Stomach (tissue), 9 donors: Measurements from ENCODE around the gene ACYP2. TPM values are rescaled to one million over a fixed set of nuclear protein-coding genes. Genes with fewer than 3 reads are reported as not detected.

ENCODE experiments used
- DNase-seq, 2 donors: peaks; one replicate each; pipeline versions ENCODE4 v3.0.0 to v3.0.0-alpha.2; 2013 to 2019
- H3K27ac ChIP-seq, 5 donors: fragments of 200-600 bp in 4 of 5; sonication (generic) in 4 of 5; one replicate each; pipeline ENCODE4 v1.5.1; 2013 to 2019; ENCODE audit warnings: mild to moderate bottlenecking in 1 of 5, moderate library complexity in 1 of 5
- H3K27me3 ChIP-seq, 3 donors: fragments of 200-600 bp; sonication (generic); one replicate each; pipeline ENCODE4 v1.5.1; 2017 to 2019; ENCODE audit warnings: mixed run types in 1 of 3
- H3K36me3 ChIP-seq, 4 donors: fragments of 200-600 bp; sonication (generic); 1 replicate in 3 of 4; 2 replicates in 1 of 4; pipeline ENCODE4 v1.5.1; 2016 to 2019
- H3K4me1 ChIP-seq, 4 donors: fragments of 200-600 bp; sonication (generic); one replicate each; pipeline ENCODE4 v1.5.1; 2016 to 2019
- H3K4me3 ChIP-seq, 4 donors: fragments of 200-600 bp; sonication (generic) in 3 of 4; one replicate each; pipeline ENCODE4 v1.5.1; 2016 to 2019; ENCODE audit warnings: mild to moderate bottlenecking in 1 of 4
- H3K9me3 ChIP-seq, 4 donors: fragments of 200-600 bp; sonication (generic); one replicate each; pipeline ENCODE4 v1.5.1; 2016 to 2019
- CTCF ChIP-seq, 7 experiments: fragments of 450-650 bp in 4 of 7; fragments of 200-600 bp in 3 of 7; sonication (generic) in 3 of 7; IDR thresholded peaks; one replicate each; pipeline ENCODE4 v1.5.1; 2016 to 2019; ENCODE audit warnings: antibody characterized with exemption in 7 of 7, control low read depth in 2 of 7, mild to moderate bottlenecking in 1 of 7
- EP300 ChIP-seq: sonication (generic); formaldehyde crosslinking; IDR thresholded peaks from one replicate; pipeline ENCODE4 v1.6.1; 2017; ENCODE audit warnings: antibody characterized with exemption
- POLR2A ChIP-seq, 4 donors: fragments of 450-650 bp; IDR thresholded peaks; one replicate each; pipeline ENCODE4 v1.6.1; 2016; ENCODE audit warnings: antibody characterized with exemption in 4 of 4, control low read depth in 2 of 4, mild to moderate bottlenecking in 1 of 4, moderate library complexity in 1 of 4
- POLR2AphosphoS5 ChIP-seq, 3 donors: sonication (generic); formaldehyde crosslinking; IDR thresholded peaks; one replicate each; pipeline ENCODE4 v1.6.1; 2016; ENCODE audit warnings: antibody characterized with exemption in 3 of 3
- WGBS, 5 donors: extraction: QIAGEN DNeasy Blood & Tissue Kit in 3 of 5; methylation state at CpG; one replicate each; pipeline versions ENCODE4 v1.1.5 to v1.1.7; 2013 to 2018; 5-methylcytosine and 5-hydroxymethylcytosine counted together
- intact Hi-C: fragments of 100-400 bp; cut with DNase I; formaldehyde crosslinking; loops from one replicate; pipeline ENCODE4 v1.15.1; 2023; ENCODE audit warnings: low total_unique reads
- polyA plus RNA-seq, 3 donors: library from polyadenylated mRNA; stranded (reverse); fragments of 200-250 nt; gene quantifications; one replicate each; pipeline ENCODE4 v1.2.3, GENCODE V29; 2013
- total RNA-seq, 5 donors: library from RNA; depleted of rRNA; stranded (reverse); fragments of >200 nt; gene quantifications; one replicate each; pipeline versions ENCODE4 v1.1.0 to v1.2.3, GENCODE V29; 2014 to 2016
- donor health status: healthy with polysubstance abuse.
- donor health status: Bipolar disorder and iron deficiency.
- donor health status: healthy.

The ACYP2 gene
- total and polyA plus RNA-seq, 8 donors = 4.3 to 42.0 (median 21.7) TPM

- Histone ChIP-seq H3K27me3 (peaks cover 0 to under 1% (median 0%) of the 10 kb centered on the region in 3 donors), H3K36me3 (no peaks in the 10 kb centered on the region), H3K27ac (no peak overlapping the region), H3K4me3 (no peak overlapping the region), H3K9me3 (peaks cover 0 to 12% (median 7%) of the 10 kb centered on the region in 4 donors), H3K4me1 (peaks cover 0 to 9% (median 4%) of the 10 kb centered on the region in 4 donors)
- DNase-seq = no peak
- TF ChIP-seq POLR2AphosphoS5 (IDR thresholded peaks at IDR 0.05) = no peak
- no peak for TF ChIP-seq POLR2A (IDR thresholded peaks at IDR 0.05)
- TF ChIP-seq EP300 = no peak
- TF ChIP-seq CTCF (IDR thresholded peaks at IDR 0.05) = no peak
- intact Hi-C loops = no loop called here
- WGBS, 5 donors = 80 to 100% (median 100%) methylated on average over 1 of the region's 1 CpG
Measured at GRCh38 chr2:54325148-54325547, 209.7 kb downstream of the ACYP2 start.

- 15 to 26% (median 21%) methylated on average over 5 of the region's 5 CpGs for WGBS, 5 donors
- peaks cover 0 to 11% (median 7%) of the 10 kb centered on the region in 4 donors for H3K9me3 ChIP-seq
- peak overlapping the region; percentile 47 to 57 (median 54) for H3K4me3 ChIP-seq
- peak in 1 of 2 donors; percentile 78 for DNase-seq
- peaks cover 0 to 3% (median 0%) of the 10 kb centered on the region in 3 donors for H3K27me3 ChIP-seq
- intact Hi-C loops = no loop called here
- peak in 1 of 3 donors; percentile 19 for TF ChIP-seq POLR2AphosphoS5 (IDR thresholded peaks at IDR 0.05)
- TF ChIP-seq CTCF (IDR thresholded peaks at IDR 0.05) = no peak
- peaks cover 0 to 22% (median 12%) of the 10 kb centered on the region in 4 donors for H3K4me1 ChIP-seq
- H3K27ac ChIP-seq = peak overlapping the region; percentile 67 to 94 (median 91)
- no peaks in the 10 kb centered on the region for H3K36me3 ChIP-seq
Measured at GRCh38 chr2:54329482-54330161, 214.2 kb downstream of the ACYP2 start.

GRCh38 chr2:54330162-54330925 lies 214.9 kb downstream of the ACYP2 start:
- DNase-seq = peak; percentile 97 to 99
- 1 to 4% (median 1%) methylated on average over 27 to 50 of the region's 50 CpGs for WGBS, 5 donors
- Histone ChIP-seq H3K27me3 (peaks cover 0 to 3% (median 0%) of the 10 kb centered on the region in 3 donors), H3K9me3 (peaks cover 0 to 4% (median 2%) of the 10 kb centered on the region in 4 donors), H3K36me3 (no peaks in the 10 kb centered on the region), H3K4me3 (peak overlapping the region; percentile 47 to 57 (median 54)), H3K27ac (peak overlapping the region; percentile 67 to 94 (median 91)), H3K4me1 (peaks cover 0 to 26% (median 12%) of the 10 kb centered on the region in 4 donors)
- intact Hi-C loops = no loop called here
- no peak for TF ChIP-seq EP300
- TF ChIP-seq CTCF (IDR thresholded peaks at IDR 0.05) = no peak
- peak; percentile 85 to 96 (median 92) for TF ChIP-seq POLR2AphosphoS5 (IDR thresholded peaks at IDR 0.05)
- TF ChIP-seq POLR2A (IDR thresholded peaks at IDR 0.05) = peak in 2 of 4 donors; percentile 64 to 81
